ENCODE results near the gene RBM44.

DNA sequence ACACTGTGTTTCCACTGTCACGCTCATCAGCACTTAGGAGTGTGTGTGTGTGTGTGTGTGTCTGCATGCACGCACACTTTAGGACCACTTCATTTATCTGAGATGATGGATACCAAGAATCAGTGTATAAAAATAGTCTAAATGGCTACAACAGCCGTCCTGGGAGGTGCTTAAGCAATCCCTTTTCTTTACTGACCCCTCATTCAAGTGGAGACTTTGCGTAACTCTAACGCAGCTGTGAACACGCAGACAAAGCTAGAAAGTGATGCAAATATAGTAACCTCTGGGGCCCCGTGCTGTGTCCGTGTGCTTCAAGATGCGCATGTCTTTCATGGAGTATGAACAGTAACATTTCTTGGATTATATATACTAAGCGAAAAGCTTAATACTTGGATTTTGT lies 40.4 kb upstream of the RBM44 start:
- TF ChIP-seq, protein P1, sequence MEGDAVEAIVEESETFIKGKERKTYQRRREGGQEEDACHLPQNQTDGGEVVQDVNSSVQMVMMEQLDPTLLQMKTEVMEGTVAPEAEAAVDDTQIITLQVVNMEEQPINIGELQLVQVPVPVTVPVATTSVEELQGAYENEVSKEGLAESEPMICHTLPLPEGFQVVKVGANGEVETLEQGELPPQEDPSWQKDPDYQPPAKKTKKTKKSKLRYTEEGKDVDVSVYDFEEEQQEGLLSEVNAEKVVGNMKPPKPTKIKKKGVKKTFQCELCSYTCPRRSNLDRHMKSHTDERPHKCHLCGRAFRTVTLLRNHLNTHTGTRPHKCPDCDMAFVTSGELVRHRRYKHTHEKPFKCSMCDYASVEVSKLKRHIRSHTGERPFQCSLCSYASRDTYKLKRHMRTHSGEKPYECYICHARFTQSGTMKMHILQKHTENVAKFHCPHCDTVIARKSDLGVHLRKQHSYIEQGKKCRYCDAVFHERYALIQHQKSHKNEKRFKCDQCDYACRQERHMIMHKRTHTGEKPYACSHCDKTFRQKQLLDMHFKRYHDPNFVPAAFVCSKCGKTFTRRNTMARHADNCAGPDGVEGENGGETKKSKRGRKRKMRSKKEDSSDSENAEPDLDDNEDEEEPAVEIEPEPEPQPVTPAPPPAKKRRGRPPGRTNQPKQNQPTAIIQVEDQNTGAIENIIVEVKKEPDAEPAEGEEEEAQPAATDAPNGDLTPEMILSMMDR (IDR thresholded peaks at IDR 0.05) = no peak
- TF ChIP-seq POLR2A (IDR thresholded peaks at IDR 0.05) (no peak), POLR2AphosphoS5 (IDR thresholded peaks at IDR 0.05) (no peak)
